ENCODE measurements around the gene FAM53A. TPM values are rescaled to one million over a fixed set of nuclear protein-coding genes. Genes with fewer than 3 reads are reported as not detected.

The FAM53A gene
- total and polyA plus RNA-seq, 12 donors: 0.44 to 6.2 (median 1.4) TPM

DNA sequence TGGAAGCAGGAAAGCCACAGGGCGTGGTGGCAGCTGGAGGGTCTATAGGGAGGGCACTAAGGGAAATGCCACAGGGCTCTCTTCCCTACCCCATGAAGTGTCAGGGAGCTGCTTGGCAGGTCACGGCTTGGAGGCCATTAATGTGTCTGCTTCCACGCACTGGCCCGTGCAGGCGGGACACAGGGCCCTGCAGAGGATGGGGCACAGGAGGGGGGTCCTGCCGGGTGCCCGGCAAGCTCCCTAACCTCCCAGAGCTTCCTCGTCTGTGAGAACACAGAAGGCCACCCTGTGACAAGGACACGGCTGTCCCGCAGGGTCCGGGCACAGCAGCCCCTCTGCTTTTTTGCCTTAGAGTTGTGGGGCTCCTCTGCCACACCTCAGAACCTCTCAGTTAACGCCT is 25.5 kb downstream of the FAM53A start:
- intact Hi-C loops (cut with DNase I): no loop called here
- DNase-seq: no peak
- no peaks in the 10 kb centered on the region for H3K27me3 ChIP-seq
- WGBS, 4 donors: 84 to 91% (median 89%) methylated on average over 7 to 12 of the region's 12 CpGs
- no peaks in the 10 kb centered on the region for H3K4me1 ChIP-seq (replicated peaks in 1 of 2)
- TF ChIP-seq POLR2A (IDR thresholded peaks at IDR 0.05): no peak
- TF ChIP-seq, protein P1, sequence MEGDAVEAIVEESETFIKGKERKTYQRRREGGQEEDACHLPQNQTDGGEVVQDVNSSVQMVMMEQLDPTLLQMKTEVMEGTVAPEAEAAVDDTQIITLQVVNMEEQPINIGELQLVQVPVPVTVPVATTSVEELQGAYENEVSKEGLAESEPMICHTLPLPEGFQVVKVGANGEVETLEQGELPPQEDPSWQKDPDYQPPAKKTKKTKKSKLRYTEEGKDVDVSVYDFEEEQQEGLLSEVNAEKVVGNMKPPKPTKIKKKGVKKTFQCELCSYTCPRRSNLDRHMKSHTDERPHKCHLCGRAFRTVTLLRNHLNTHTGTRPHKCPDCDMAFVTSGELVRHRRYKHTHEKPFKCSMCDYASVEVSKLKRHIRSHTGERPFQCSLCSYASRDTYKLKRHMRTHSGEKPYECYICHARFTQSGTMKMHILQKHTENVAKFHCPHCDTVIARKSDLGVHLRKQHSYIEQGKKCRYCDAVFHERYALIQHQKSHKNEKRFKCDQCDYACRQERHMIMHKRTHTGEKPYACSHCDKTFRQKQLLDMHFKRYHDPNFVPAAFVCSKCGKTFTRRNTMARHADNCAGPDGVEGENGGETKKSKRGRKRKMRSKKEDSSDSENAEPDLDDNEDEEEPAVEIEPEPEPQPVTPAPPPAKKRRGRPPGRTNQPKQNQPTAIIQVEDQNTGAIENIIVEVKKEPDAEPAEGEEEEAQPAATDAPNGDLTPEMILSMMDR (IDR thresholded peaks at IDR 0.05): no peak
- H3K36me3 ChIP-seq (replicated peaks in 1 of 2): no peaks in the 10 kb centered on the region
- H3K27ac ChIP-seq: no peak overlapping the region
- H3K4me3 ChIP-seq: no peak overlapping the region
- H3K9me3 ChIP-seq (replicated peaks in 1 of 3): no peaks in the 10 kb centered on the region

DNA sequence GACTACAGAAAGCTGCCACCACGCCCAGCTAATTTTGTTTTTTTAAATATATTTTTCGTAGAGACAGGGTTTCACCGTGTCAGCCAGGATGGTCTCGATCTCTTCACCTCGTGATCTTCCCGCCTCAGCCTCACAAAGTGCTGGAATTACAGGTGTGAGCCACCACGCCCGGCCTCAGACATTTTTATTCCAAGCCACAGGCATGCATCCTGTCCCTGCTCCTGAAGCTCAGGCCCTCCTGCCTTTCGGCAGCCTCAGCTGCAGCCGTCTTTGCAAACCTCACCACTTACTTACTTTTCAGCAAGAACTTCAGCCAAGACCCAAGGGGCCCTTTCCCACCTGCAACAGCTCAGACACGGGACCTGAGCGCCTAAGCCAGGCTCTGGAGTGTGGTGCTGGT is 26.0 kb downstream of the FAM53A start:
- Histone ChIP-seq H3K27ac (no peak overlapping the region), H3K4me1 (replicated peaks in 1 of 2) (no peaks in the 10 kb centered on the region), H3K27me3 (no peaks in the 10 kb centered on the region), H3K4me3 (no peak overlapping the region), H3K36me3 (replicated peaks in 1 of 2) (no peaks in the 10 kb centered on the region), H3K9me3 (replicated peaks in 1 of 3) (no peaks in the 10 kb centered on the region)
- 89 to 92% (median 90%) methylated on average over 10 to 12 of the region's 12 CpGs for WGBS, 4 donors
- intact Hi-C loops (cut with DNase I): no loop called here
- no peak for DNase-seq
- no peak for TF ChIP-seq POLR2A (IDR thresholded peaks at IDR 0.05)
- TF ChIP-seq, protein P1 (IDR thresholded peaks at IDR 0.05): no peak

DNA sequence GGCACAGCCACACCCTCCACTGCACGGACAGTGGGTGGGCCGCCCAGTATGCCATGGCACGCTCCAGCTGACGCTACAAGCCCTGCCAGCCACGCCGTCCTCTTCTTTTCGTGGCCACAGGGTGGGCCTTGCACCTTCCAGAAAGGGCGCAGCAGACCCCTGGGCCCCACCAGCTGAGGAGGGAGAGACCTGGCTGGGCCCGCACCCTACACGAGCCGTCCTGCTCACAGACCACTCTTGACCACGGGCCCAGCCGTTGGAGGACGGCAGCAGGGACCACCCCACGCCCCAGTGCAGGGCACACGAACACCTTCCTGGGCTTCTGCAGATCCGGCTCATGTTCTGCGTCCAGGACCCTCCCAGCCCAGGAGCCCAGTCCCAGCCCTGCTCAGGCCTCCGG is 27.1 kb downstream of the FAM53A start:
- Histone ChIP-seq H3K27ac (no peak overlapping the region), H3K36me3 (replicated peaks in 1 of 2) (no peaks in the 10 kb centered on the region), H3K4me3 (no peak overlapping the region), H3K4me1 (replicated peaks in 1 of 2) (no peaks in the 10 kb centered on the region), H3K27me3 (no peaks in the 10 kb centered on the region), H3K9me3 (replicated peaks in 1 of 3) (no peaks in the 10 kb centered on the region)
- WGBS, 4 donors: 88 to 93% (median 93%) methylated on average over 10 to 19 of the region's 19 CpGs
- TF ChIP-seq POLR2A (IDR thresholded peaks at IDR 0.05): no peak
- TF ChIP-seq, protein P1 (IDR thresholded peaks at IDR 0.05): no peak
- intact Hi-C loops (cut with DNase I): no loop called here
- DNase-seq: no peak

DNA sequence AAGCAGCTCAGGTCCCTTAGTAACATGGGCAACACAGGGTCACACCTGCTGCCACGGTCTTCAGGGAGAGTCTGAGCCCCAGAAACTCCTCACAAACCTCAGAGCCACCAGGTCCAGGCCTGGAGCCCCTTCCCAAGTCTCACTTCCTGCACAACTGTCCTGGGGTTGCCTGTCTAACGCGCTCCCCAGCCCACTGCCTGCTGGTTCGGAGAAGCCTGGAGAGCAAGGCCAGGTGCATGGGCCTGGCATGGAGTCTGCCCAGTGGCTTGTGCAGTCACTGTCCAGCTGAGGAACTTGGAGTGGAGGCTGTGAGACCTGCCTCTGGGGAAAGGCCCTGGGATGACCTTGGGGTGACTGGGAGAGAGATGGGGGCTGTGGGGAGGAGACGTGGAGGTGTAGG is 28.0 kb downstream of the FAM53A start:
- intact Hi-C loops (cut with DNase I): no loop called here
- no peak overlapping the region for H3K27ac ChIP-seq
- H3K4me1 ChIP-seq (replicated peaks in 1 of 2): no peaks in the 10 kb centered on the region
- TF ChIP-seq, protein P1 (IDR thresholded peaks at IDR 0.05): no peak
- no peak for TF ChIP-seq POLR2A (IDR thresholded peaks at IDR 0.05)
- no peak for DNase-seq
- 75 to 97% (median 91%) methylated on average over 1 to 5 of the region's 5 CpGs for WGBS, 4 donors
- H3K36me3 ChIP-seq (replicated peaks in 1 of 2): no peaks in the 10 kb centered on the region
- H3K9me3 ChIP-seq (replicated peaks in 1 of 3): no peaks in the 10 kb centered on the region
- H3K4me3 ChIP-seq: no peak overlapping the region
- no peaks in the 10 kb centered on the region for H3K27me3 ChIP-seq
